GM21515 (cell line): ENCODE measurements around the gene SLCO3A1.
A peak's percentile ranks its signal among the peaks of the same experiment; 100 is the strongest.
"Not testable (repeated sequence)": the region's sequence is repeated elsewhere in the genome, so short reads cannot be mapped to it uniquely, and the experiment has no call there.

Source experiments
- ATAC-seq: cut with Tn5 transposase; IDR thresholded peaks from one replicate; pipeline ENCODE4 v1.9.1; 2021; ENCODE audit not compliant: unreplicated experiment

The SLCO3A1 gene

DNA sequence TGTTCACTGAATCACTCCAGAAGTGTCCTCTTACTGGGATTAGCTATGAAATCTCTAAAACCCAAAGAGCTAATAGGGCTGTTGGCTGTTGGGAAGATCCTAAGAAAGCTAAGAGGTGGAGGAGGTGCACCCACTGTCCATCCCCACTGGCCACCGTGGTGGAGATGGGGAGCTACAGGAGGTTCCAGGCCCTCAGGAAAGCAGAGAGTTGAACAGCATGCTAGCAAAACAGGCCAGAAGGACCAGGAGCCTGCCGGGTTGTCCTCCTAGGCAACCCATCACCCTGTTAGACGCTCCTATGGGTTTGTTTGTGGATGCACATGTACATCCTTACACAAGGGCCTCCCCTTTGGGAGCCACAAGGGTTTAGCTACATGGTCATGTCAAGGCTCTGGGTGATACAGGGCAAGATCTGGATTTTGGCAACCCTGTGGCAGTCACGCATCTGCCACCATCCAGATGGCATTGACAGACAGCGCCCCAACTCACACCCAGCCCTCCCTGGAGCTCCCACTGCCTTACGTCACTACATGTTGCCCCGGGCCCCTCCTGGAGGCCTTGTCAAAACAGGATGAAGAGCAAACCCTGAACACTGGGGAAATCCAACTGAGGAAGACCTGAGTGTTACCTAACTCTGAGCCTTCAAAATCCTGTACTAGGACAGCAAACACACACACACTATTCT, 208.1 kb downstream of the SLCO3A1 start:
- no peak for ATAC-seq

DNA sequence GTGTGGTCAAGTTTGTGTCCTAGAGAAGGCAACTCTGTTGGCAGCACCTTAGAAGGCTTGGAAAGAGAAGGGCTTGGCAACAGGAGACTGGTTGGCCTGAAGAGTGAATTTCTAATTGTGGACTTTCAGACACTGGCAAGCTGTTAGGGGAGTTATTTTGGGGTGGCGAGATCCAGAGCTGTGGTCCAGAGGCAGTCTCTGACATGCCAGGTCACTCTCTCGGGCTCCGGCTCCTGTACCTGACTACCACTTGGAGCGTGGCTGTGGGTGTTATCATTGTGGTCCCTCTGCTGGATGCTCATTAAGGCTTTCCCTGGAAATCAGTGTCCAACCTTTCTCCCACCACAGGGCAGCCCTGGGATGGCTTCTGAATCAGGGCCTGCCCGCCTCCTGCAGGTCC, 209.0 kb downstream of the SLCO3A1 start:
- no peak for ATAC-seq

DNA sequence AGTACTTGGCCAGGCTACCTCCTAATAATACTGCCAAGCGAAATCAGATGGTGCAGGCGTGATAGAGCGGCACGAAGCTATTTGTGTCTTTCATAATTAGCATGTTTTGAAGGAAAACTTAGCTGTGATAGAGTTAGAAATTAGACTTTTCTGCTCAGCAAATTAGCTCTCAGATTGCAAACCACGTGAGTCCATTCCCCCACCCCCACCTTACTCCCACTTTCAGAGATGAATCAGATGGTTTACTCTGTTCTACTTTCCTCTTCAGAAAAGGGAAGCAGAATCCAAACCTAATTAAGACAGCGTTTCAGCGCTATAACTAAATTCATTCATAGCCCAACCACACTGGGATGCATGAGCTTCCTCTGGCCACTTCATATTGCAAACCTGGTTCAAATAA, 214.6 kb downstream of the SLCO3A1 start:
- ATAC-seq = peak; percentile 49

DNA sequence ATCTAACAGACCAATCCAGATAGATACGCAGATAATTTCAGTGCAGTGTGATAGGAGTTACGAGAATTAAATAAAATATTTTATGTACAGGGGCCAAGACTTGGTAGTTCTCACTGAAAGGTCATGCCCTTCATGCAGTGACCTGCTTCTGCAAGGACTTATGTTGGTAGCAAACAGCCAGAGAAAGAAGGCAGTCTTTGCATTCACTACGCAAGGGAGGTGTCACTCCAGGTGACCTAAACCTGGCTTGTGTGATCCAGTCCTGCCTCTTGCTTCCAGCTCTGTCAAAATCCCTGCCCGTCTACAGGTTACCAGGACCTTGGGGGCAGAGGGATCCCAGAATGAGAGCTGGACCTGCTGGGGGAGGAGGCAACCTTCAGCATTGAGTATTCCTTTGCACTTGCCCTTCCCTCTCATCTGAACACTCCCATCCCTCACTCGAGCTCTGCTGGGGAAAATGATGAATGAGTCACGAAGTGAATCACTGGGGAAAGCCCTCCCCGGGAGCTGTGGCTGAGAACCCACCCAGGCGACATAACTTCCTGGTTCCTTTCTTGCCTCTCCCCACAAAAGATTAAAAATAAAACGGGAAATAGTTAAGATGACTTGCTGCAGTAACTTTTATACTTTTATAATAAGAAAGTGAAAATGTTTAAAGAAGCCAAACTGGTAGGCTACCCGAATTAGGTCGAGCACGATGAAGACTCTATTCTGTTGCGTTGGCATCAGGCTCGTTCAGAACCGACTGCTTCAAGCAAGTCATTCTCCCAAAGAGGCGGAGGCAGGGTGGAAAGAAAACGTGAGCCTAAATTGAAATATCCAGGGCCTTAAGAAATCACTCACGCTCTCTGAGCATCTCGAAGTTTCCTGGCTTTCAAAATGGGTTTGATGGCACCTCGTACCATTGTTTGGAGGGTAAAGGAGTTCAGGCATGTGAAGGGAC, 216.1 kb downstream of the SLCO3A1 start:
- peak; percentile 52 for ATAC-seq

DNA sequence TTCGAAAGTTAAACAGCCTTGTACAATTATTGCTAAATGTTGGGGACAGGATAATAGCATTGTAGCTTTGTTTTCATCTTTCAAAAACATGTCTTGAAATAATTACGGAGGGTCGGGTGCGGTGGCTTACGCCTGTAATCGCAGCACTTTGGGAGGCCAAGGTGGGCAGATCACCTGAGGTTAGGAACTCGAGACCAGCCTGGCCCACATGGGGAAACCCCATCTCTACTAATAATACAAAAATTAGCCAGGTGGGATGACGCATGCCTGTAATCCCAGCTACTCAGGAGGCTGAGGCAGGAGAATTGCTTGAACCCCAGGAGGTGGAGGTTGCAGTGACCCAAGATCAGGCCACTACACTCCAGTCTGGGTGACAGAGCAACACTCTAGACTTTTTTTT, 216.7 kb downstream of the SLCO3A1 start:
- ATAC-seq = not testable (repeated sequence)

DNA sequence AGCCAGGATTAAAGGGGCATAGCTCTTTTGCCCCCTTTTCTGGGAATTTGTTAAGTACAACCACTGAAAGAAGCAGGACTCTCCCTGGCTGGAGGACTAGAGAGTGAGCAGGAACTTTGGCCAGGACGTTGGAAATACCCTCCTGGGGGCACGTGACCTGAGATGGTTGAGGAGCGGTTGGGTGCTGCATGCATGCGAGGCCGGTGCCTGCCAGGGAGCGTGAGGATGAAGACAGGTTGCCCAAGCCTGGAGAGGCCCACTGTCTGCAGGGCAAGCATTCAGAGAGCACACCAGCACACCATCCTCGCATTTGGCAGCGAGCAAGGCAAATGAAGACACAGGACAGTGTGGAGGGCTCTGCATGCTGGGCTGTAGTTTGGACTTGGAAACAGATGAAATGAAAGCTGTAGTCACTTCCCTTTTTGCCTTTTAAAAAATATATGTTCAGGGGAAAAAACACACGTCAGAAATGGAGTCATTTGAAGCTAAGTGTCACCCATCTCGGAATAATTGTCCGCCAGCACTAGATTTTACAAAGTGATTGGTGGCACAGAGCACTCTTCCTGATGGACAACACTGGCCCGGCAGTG, 217.6 kb downstream of the SLCO3A1 start:
- no peak for ATAC-seq

DNA sequence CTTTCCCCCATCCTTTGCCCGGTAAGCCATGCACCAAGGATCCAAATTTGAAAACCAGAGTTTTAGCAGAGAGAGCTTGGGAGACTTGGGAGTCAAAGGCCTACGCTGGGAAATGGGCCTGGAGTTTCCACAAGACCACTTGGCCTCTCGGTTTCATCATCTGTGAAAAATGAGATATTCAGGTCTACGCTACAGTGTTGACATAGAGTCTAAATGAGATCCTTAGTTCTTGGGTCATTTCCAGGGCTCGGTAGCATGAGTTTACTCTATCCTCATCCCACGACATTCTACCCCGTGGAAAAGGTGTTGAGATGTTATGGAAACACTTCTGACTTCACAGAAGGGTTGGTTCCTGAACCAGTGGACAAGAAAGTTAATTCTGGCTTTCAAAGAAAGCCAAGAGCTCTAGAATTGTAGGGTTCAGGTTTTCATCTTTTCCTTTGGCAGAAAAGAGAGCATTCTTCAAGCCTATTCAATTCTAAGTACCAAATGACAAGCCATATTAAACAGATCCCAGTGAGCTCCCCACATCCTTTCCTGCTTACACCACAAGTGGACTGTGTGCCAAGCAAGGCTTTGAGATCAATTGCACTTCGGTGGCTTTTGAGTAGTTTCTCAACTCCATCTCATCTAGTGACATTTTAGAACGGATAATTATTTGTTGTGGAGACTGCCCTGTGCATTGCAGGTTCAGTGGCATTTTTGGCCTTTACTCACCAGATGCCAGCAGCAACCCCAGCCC, 219.7 kb downstream of the SLCO3A1 start:
- no peak for ATAC-seq

DNA sequence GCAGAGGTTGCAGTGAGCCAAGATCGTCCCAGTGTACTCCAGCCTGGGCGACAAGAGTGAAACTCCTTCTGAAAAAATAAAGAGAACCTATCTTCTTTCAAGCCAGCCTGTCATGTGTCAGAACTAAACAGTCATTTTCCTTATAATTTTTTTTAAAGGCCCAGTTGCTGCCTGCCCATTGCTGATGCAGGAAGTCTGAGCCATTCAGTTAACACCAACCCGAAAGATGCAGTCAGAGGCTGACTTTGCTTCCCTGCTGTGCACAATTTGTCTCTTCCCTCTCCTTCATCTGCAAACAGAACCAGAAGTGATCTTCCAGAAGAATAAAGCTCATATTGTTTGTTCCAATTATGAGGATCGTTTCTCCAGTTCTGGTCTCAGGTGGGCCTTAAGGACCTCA, 220.6 kb downstream of the SLCO3A1 start:
- no peak for ATAC-seq

DNA sequence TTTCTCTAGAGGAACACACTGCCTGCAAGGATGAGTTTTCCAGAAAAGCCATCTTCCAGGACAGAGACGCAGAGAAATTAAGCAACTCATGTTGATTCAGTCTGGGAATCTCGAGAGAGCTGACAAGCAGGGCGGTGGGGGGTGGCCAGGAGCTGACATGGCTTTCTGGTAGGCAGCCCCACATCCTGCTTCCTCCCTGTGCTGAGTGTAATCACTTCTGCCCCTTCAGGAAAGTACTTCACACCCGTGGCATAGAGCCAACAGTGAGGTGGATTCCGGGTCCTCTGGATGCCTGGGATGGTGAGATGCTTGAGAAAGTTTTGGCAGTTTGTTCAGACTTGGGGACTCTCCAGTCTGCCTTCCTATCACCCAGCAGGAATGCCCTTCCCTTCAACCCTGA, 221.1 kb downstream of the SLCO3A1 start:
- no peak for ATAC-seq

DNA sequence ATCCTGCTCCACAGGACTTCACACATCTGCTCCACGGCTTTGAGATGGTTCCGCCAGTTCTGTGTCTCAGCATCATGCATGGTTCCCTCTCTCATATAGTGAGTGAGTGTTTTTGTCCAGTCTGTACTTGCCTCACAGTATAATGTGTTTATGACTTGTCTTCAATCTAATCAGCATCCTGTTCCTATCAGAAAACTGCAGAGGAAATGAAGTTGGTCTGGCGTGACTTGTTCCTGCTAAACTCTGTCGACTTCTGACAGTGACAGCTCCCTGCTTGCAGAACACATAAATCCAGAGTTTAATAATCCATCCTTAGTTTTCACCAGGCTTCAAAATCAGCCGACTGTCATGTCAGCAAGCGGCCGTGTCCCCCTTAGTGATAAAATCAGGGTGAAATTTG, 222.3 kb downstream of the SLCO3A1 start:
- no peak for ATAC-seq

DNA sequence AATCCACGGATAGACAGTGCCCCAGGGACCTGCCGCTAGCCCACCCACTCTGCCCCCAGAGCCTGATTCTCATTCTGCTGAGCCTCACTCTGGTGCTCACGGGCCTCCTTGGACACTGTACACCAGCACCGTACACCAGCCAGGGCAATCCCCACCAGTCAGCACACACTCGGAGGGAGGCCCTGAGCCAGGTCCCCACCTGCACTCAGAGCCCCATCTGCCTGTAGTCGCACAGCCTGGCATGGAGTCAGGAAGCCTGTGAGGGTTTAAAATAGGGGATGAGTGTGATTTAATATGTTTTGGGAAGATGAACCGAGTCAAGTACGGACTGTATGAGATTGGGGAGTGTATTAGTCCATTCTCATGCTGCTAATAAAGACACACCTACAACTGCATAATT, 223.0 kb downstream of the SLCO3A1 start:
- ATAC-seq = no peak

DNA sequence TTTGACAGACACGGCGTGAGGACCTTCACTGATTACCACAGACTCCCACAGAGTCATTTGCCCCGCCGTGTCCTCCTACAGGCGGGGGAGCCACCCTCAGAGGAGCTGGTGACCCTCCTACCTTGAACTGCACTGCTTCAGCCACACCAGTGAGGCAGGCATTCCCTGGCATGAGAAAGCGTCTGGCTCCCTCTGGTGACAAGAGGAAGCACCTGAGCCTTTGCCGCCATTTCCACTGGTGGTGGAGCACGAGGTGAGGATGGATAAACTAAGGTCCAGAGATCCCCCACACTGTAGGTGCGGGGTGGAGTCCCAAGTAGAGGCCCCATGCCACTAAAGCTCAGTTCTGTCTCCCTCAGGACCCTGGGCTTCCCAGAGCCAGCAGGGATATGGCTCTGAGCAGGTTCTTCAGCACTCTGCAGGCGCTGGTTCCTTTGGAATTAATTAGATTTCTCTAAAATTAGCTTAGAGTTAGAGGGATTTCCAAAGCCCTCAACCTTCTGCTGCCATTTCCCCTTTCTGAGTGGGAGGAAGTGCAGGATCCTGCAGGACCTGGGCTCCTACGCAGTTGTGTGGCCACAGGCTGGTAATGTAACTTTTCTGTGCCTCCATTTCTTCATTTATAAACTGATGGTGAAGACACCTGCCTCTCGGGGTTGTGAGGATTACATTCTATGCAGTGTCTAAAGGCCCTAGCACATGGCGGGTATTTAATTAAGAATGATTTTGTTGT, 224.0 kb downstream of the SLCO3A1 start:
- ATAC-seq = no peak

DNA sequence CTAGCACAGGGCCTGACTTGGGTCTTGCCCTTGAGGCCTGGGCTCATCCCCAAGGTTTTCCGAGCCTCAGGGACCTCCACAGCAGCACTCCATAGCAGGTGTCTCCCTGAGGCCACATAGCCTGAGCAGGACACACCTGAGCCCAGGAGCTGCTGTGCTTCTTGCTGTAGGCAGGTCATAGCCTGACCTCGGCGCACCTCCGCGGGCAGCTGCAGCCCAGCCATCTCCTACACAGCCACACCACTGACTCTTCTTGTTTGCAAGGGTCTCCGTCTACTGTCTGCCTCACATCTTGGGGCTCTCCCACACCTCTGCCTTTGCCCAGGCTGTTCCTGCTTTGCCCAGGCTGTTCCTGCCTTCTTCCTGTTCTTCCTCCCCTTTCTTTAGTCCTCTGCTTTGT, 224.8 kb downstream of the SLCO3A1 start:
- no peak for ATAC-seq

DNA sequence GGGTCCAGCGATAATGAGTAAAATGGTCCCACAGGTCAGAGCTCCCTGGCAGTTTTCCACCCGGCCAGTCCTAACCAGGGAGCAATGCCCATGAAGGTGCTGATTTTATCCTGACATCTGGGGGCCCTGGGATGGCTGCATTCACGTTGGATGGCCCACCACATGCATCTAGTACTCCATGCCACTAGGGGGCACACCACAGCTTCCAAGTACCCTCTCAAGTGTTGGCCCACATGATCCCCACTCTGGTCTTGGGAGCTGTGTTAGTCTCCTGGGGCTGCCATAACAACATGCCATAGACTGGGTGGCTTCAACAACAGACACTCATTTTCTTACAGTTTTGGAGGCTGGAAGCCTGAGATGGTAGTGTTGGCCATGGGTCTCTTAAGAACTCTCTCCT, 225.5 kb downstream of the SLCO3A1 start:
- no peak for ATAC-seq

DNA sequence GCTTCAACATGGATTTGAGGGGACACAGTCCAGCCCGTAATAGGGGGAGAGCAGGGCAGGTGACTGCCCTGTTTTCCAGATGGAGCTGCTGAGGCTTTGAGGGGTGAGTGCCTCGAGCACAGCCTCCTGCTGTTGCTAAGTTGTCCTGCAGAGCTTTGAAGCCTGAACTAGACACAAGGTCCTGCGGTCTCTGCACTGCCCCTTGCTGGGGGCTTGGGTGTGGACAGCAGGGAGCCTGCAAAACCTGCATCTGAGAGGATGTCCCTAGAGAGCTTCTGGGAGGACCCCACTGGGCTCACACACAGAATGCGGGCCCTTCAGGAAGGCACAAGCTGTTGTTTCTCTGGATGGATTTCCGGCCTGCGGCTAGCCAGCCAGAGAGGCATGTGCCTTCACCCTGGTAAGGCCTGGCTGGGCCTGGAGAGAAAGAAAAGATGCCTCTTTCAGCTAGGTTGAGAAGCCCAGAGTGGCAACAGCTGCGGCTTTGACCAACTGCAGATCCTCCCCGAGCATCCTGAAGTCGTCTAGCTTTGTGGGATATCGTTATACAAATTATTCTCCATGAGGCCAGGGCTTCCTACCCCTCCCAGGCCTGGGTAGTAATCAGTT, 226.2 kb downstream of the SLCO3A1 start:
- no peak for ATAC-seq

DNA sequence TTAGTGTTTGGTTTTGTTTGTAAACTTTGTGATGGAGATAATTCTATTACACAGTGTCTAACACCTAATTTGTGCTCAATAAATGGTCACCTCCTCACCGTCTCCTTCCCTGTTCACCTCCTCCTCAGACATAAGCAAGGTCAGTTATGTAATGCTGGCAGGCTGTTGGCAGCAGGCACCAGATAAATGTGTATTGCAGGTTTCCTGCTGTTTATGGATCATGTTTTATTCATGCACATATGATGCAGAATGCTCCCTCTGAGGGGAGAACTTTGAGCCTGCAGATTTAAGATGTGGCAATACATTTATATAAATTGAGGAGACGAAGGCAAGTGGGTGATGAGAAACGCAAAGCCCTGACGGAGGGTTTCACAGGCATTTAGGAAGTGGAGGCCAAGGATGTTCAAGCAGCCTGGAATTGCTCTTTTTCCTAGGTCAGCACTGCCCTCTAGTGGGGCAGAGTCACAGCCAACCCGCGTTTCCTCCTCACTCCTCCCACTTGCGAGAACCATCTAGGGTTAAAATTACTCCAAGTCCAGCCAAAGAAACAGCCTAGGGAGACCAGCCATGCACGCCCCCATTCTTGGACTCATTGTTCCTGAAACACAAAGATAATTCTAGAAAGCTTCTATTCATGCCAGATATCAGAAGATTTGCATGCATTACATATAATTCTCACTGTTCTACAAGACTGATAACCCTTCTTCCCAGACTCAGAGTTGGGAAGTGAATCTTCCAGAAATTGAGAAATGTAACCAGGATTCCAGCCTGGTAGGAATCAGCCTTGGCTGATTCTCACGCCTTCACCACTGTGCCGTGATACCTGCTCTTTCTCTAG, 228.7 kb downstream of the SLCO3A1 start:
- ATAC-seq = no peak

DNA sequence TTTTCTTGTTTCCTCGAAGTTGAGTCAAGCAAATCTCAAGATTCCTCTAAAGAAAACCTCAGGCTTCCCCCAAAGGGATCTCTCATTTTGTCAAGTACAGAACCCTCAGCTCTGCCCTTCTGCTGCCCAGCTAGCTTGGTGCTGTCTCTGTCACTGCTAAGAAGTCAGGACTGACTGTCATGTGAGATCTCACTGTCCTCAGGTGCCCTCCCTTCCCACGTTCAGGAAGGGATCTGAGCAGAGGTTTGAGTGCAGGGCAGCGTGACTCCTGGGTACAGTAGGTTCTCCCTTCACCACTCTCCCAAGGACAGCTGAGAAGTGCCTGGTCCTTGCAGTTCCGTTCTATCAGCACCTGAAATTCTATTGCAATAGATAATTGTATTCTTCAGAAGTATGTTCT, 229.7 kb downstream of the SLCO3A1 start:
- no peak for ATAC-seq

DNA sequence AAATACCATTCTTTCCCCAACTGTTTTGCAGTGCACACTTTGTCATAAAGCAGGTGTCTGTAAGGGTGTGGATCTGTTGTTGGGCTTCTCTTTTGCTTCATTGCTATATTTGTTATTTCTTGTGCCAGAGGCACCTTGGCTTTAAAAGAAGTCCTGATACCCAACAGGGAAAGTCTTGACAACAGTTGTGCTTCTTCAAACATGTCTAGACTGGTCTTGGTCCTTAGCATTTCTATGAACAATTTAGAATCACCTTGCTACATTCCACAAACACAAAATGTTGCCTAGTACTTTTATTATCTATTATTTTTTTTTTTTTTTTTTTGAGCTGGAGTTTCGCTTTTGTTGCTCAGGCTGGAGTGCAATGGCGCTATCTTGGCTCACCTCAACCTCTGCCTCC, 233.7 kb downstream of the SLCO3A1 start:
- ATAC-seq = no peak

DNA sequence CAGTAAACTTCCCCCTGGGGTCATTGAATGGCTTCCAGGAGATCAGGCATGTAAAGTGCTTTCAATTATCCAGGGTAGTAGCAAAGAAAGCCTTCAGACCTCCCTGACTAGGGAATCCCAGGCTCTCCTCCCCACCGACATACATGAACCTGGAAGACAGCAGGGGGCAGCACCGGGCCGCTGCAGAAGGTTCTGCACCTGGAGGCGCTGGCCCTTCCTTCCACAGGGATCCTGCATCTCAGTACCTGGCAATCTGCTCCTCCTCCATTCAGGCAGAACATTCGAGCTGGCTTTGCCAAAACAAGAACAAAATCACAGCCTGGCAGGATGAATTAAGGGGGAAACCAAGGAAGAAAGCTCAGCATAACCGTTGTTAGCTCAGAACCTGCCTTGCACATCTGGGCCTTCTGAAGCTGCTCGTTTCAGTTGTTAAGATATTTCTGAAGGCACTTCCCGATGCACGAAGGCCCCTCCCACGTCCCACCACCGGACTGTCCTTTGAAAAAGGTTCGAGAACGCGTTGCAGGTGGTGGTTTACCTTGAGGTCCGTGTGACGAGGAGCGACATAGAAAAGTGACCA, 237.7 kb downstream of the SLCO3A1 start:
- ATAC-seq = no peak
